ENCODE results near the gene DUOXA1.

DUOXA1 gene

DNA sequence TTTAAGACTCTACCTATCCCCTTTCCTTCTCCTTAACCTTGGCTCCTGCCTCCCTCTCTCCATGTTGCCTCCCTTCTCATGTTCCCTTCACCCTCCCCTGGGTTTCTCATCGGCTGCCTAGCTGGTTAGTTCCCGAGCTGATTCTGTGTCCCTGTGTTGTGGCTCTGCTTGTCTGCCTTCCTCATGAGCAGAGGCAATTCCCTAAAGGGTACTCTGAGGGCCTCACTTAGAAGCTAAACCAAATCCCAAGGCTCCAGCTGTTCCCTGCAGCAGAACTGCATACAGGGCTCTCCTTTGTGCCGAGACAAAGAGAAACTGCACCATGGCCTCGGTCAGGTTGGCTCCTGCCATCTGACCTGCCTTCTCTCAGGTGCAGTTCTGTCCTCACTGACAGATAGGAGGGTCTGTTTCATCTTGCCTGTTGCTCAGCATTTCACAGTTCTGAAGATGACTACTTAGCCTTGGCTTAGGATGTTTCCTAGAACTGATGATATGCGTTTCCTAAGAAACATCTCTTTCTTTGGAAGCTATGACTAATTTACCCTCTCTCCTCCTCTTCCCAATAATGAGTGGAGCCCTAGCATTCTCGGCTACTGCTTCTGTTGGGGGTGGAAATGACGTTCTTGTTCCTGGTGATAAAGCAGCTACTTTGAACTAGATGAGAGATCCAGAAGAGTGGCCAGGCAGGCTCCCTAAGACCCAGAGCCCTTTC, 27.2 kb upstream of the DUOXA1 start:
- no peaks in the 10 kb centered on the region for H3K27me3 ChIP-seq (ENCODE audit: insufficient read depth, low read depth, severe bottlenecking)
- H3K9me3 ChIP-seq (ENCODE audit: severe bottlenecking), result no peaks in the 10 kb centered on the region
- TF ChIP-seq, protein P1, sequence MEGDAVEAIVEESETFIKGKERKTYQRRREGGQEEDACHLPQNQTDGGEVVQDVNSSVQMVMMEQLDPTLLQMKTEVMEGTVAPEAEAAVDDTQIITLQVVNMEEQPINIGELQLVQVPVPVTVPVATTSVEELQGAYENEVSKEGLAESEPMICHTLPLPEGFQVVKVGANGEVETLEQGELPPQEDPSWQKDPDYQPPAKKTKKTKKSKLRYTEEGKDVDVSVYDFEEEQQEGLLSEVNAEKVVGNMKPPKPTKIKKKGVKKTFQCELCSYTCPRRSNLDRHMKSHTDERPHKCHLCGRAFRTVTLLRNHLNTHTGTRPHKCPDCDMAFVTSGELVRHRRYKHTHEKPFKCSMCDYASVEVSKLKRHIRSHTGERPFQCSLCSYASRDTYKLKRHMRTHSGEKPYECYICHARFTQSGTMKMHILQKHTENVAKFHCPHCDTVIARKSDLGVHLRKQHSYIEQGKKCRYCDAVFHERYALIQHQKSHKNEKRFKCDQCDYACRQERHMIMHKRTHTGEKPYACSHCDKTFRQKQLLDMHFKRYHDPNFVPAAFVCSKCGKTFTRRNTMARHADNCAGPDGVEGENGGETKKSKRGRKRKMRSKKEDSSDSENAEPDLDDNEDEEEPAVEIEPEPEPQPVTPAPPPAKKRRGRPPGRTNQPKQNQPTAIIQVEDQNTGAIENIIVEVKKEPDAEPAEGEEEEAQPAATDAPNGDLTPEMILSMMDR (IDR thresholded peaks at IDR 0.05; ENCODE audit: low read depth, low read length), result no peak
- H3K36me3 ChIP-seq, result no peaks in the 10 kb centered on the region
- H3K27ac ChIP-seq, result no peak overlapping the region
- no peak for DNase-seq
- H3K4me3 ChIP-seq (ENCODE audit: low read depth, low read length), result no peak overlapping the region

DNA sequence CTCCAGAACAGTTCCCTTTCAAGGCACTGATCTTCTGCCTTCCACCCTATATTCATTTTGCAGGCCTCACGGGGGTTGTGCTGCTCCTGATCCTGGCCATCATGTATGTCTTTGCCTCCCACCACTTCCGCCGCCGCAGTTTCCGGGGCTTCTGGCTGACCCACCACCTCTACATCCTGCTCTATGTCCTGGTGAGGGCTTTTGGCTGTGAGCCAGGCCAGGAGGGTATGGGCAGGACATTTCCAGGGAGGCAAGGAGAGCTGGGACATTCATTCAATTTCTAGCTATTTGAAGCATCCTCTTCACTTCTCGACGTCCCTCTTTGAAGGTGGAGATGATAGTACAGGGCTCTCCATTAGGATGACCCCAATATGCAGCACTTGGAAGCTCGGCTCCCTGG, 26.1 kb upstream of the DUOXA1 start:
- no peak overlapping the region for H3K4me3 ChIP-seq (ENCODE audit: low read depth, low read length)
- TF ChIP-seq, protein P1 (IDR thresholded peaks at IDR 0.05; ENCODE audit: low read depth, low read length), result no peak
- no peak overlapping the region for H3K27ac ChIP-seq
- H3K36me3 ChIP-seq, result no peaks in the 10 kb centered on the region
- no peak for DNase-seq
- H3K9me3 ChIP-seq (ENCODE audit: severe bottlenecking), result no peaks in the 10 kb centered on the region
- H3K27me3 ChIP-seq (ENCODE audit: insufficient read depth, low read depth, severe bottlenecking), result no peaks in the 10 kb centered on the region

DNA sequence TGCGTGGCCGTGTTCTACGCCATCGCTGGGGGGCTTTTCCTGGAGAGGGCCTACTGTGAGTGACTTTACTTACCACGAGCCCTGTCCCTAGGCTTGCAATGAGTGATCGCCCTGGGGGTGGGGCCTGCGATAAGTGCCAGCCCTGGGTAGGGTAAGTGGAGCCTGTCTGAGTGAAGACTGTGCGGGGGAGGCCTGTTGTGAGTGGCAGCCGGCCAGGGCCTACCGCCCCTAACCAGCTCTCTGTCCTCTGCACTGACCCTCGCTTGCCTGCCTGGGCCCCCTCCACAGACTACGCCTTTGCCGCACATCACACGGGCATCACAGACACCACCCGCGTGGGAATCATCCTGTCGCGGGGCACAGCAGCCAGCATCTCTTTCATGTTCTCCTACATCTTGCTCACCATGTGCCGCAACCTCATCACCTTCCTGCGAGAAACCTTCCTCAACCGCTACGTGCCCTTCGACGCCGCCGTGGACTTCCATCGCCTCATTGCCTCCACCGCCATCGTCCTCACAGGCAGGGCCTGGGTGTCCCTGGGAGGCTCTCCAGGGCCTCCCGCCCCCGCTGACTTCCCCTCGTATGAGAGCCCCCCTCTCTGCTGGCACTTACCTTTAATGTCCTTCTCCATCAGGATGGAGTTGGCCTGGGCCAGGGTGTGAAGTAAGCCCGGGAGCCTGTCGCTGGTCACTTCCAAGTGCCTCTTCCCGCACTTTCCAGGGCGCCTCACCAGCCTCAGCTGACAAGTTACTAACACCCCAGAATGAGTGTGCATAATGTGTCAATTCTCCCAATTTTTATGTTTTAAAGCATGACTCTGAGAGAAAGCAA, 22.5 kb upstream of the DUOXA1 start:
- no peak overlapping the region for H3K4me3 ChIP-seq (ENCODE audit: low read depth, low read length)
- DNase-seq, result no peak
- no peaks in the 10 kb centered on the region for H3K36me3 ChIP-seq
- H3K27ac ChIP-seq, result no peak overlapping the region
- no peaks in the 10 kb centered on the region for H3K27me3 ChIP-seq (ENCODE audit: insufficient read depth, low read depth, severe bottlenecking)
- TF ChIP-seq, protein P1 (IDR thresholded peaks at IDR 0.05; ENCODE audit: low read depth, low read length), result no peak
- no peaks in the 10 kb centered on the region for H3K9me3 ChIP-seq (ENCODE audit: severe bottlenecking)

DNA sequence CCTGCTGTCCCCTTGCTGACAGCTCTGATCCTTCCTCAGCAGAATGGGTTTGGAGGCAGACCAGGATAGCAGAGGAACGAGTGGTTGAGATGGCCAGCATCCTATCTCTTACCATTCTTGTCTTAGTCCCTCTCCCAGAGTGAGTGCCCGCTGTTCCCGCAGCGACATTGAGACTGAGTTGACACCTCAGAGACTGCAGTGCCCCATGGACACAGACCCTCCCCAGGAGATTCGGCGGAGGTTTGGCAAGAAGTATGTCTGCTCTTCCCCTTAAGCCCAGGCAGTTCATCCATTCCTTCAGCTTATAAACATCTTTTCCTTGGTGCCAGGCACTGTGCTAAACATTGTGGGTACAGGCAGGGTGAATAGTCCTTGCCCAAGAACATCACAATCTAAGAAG, 21.3 kb upstream of the DUOXA1 start:
- Histone ChIP-seq H3K36me3 (no peaks in the 10 kb centered on the region), H3K27ac (no peak overlapping the region), H3K4me3 (ENCODE audit: low read depth, low read length) (no peak overlapping the region), H3K9me3 (ENCODE audit: severe bottlenecking) (no peaks in the 10 kb centered on the region), H3K27me3 (ENCODE audit: insufficient read depth, low read depth, severe bottlenecking) (no peaks in the 10 kb centered on the region)
- DNase-seq, result no peak
- TF ChIP-seq, protein P1 (IDR thresholded peaks at IDR 0.05; ENCODE audit: low read depth, low read length), result no peak

DNA sequence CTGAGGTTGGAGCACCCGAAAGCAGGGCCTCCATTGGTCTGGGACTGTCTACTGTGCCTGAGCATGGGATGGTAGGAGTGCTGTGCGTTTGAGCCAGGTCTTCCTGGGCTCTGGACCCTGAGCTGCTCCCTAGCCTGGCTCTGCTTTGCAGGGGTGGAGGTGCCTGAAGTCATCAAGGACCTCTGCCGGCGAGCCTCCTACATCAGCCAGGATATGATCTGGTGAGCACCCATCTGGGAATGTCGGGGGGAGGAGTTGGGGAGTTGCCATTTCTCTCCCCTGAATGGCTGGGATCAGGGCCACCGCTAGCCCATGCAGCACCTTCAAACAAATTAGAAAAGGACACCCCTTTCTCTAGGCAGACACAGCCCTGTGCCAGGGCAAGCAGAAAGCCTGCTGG, 20.8 kb upstream of the DUOXA1 start:
- Histone ChIP-seq H3K4me3 (ENCODE audit: low read depth, low read length) (no peak overlapping the region), H3K27ac (no peak overlapping the region), H3K27me3 (ENCODE audit: insufficient read depth, low read depth, severe bottlenecking) (no peaks in the 10 kb centered on the region), H3K36me3 (no peaks in the 10 kb centered on the region), H3K9me3 (ENCODE audit: severe bottlenecking) (no peaks in the 10 kb centered on the region)
- no peak for DNase-seq
- TF ChIP-seq, protein P1 (IDR thresholded peaks at IDR 0.05; ENCODE audit: low read depth, low read length), result no peak
